Measurements from ENCODE around the gene CORO1C.
"Not testable (repeated sequence)": the region's sequence is repeated elsewhere in the genome, so short reads cannot be mapped to it uniquely, and the experiment has no call there.

CORO1C gene

GRCh38 chr12:108620236-108620879 is 111.0 kb downstream of the CORO1C start:
- Mint-ChIP-seq H3K9me3 (peaks cover 13 to 16% of the 10 kb centered on the region in 2 donors), H3K27me3 (no peaks in the 10 kb centered on the region), H3K36me3 (peaks cover 23 to 25% of the 10 kb centered on the region in 2 donors), H3K4me1 (peaks cover 42 to 57% of the 10 kb centered on the region in 2 donors), H3K27ac (no peak overlapping the region), H3K4me3 (no peak overlapping the region)
- DNase-seq = no peak
- no peak for ATAC-seq (replicated peaks)

GRCh38 chr12:108619369-108620160 is 111.8 kb downstream of the CORO1C start:
- Mint-ChIP-seq H3K4me1 (peaks cover 40 to 51% of the 10 kb centered on the region in 2 donors), H3K36me3 (peaks cover 23 to 25% of the 10 kb centered on the region in 2 donors), H3K27ac (peak overlapping the region; percentile 20), H3K9me3 (peaks cover 13 to 16% of the 10 kb centered on the region in 2 donors), H3K27me3 (no peaks in the 10 kb centered on the region), H3K4me3 (no peak overlapping the region)
- ATAC-seq (replicated peaks) (no peak), DNase-seq (no peak)

GRCh38 chr12:108618953-108619274 is 112.4 kb downstream of the CORO1C start:
- H3K27me3 Mint-ChIP-seq; DNase-seq; ATAC-seq (replicated peaks); H3K27ac Mint-ChIP-seq; H3K4me3 Mint-ChIP-seq: not testable (repeated sequence)
- Mint-ChIP-seq H3K4me1 (peaks cover 45 to 48% of the 10 kb centered on the region in 2 donors), H3K36me3 (peaks cover 22% of the 10 kb centered on the region in 2 donors), H3K9me3 (peaks cover 13 to 16% of the 10 kb centered on the region in 2 donors)

GRCh38 chr12:108618079-108618952 is 113.0 kb downstream of the CORO1C start:
- H3K4me1 Mint-ChIP-seq = peaks cover 50 to 52% of the 10 kb centered on the region in 2 donors
- H3K36me3 Mint-ChIP-seq = peaks cover 16 to 17% of the 10 kb centered on the region in 2 donors
- H3K27ac Mint-ChIP-seq = peak overlapping the region; percentile 60
- DNase-seq (peak; percentile 70), ATAC-seq (replicated peaks) (peak; percentile 54 to 58)
- no peaks in the 10 kb centered on the region for H3K27me3 Mint-ChIP-seq
- no peak overlapping the region for H3K4me3 Mint-ChIP-seq
- peaks cover 8 to 12% of the 10 kb centered on the region in 2 donors for H3K9me3 Mint-ChIP-seq

- Mint-ChIP-seq H3K4me3 (peak overlapping the region; percentile 37 to 57), H3K9me3 (peaks cover 6 to 8% of the 10 kb centered on the region in 2 donors), H3K4me1 (peaks cover 54 to 58% of the 10 kb centered on the region in 2 donors), H3K36me3 (peaks cover 8 to 12% of the 10 kb centered on the region in 2 donors), H3K27ac (peak overlapping the region; percentile 96), H3K27me3 (no peaks in the 10 kb centered on the region)
- DNase-seq (peak; percentile 93), ATAC-seq (replicated peaks) (peak; percentile 92 to 94)
Observed at GRCh38 chr12:108616941-108617858, 114.1 kb downstream of the CORO1C start.

GRCh38 chr12:108616359-108616758 is 115.0 kb downstream of the CORO1C start:
- DNase-seq (no peak), ATAC-seq (replicated peaks) (no peak)
- H3K9me3 Mint-ChIP-seq = peaks cover 6 to 8% of the 10 kb centered on the region in 2 donors
- H3K4me1 Mint-ChIP-seq = peaks cover 58% of the 10 kb centered on the region in 2 donors
- peak overlapping the region; percentile 37 to 57 for H3K4me3 Mint-ChIP-seq
- H3K27me3 Mint-ChIP-seq = no peaks in the 10 kb centered on the region
- H3K36me3 Mint-ChIP-seq = peaks cover 8 to 10% of the 10 kb centered on the region in 2 donors
- peak overlapping the region; percentile 96 for H3K27ac Mint-ChIP-seq

- H3K27ac Mint-ChIP-seq = peak overlapping the region; percentile 96
- H3K4me3 Mint-ChIP-seq = no peak overlapping the region
- H3K36me3 Mint-ChIP-seq = peaks cover 7 to 8% of the 10 kb centered on the region in 2 donors
- H3K27me3 Mint-ChIP-seq = no peaks in the 10 kb centered on the region
- no peak for DNase-seq
- H3K9me3 Mint-ChIP-seq = peaks cover 6 to 8% of the 10 kb centered on the region in 2 donors
- ATAC-seq (replicated peaks) = no peak
- H3K4me1 Mint-ChIP-seq = peaks cover 54 to 55% of the 10 kb centered on the region in 2 donors
Observed at GRCh38 chr12:108615918-108616317, 115.4 kb downstream of the CORO1C start.

GRCh38 chr12:108614639-108615038 is 116.7 kb downstream of the CORO1C start:
- no peak overlapping the region for H3K4me3 Mint-ChIP-seq
- peaks cover 6 to 8% of the 10 kb centered on the region in 2 donors for H3K9me3 Mint-ChIP-seq
- no peaks in the 10 kb centered on the region for H3K27me3 Mint-ChIP-seq
- peaks cover 7 to 8% of the 10 kb centered on the region in 2 donors for H3K36me3 Mint-ChIP-seq
- peak overlapping the region; percentile 57 for H3K27ac Mint-ChIP-seq
- peaks cover 55 to 59% of the 10 kb centered on the region in 2 donors for H3K4me1 Mint-ChIP-seq
- ATAC-seq (replicated peaks) = no peak
- DNase-seq = no peak

GRCh38 chr12:108614041-108614440 is 117.3 kb downstream of the CORO1C start:
- Mint-ChIP-seq H3K9me3 (peaks cover 6 to 8% of the 10 kb centered on the region in 2 donors), H3K4me1 (peaks cover 54 to 59% of the 10 kb centered on the region in 2 donors), H3K27ac (peak overlapping the region; percentile 57), H3K27me3 (no peaks in the 10 kb centered on the region), H3K4me3 (no peak overlapping the region), H3K36me3 (peaks cover 7 to 8% of the 10 kb centered on the region in 2 donors)
- ATAC-seq (replicated peaks) (no peak), DNase-seq (no peak)

GRCh38 chr12:108613548-108613947 is 117.8 kb downstream of the CORO1C start:
- Mint-ChIP-seq H3K27me3 (peaks cover 0 to 4% of the 10 kb centered on the region in 2 donors), H3K36me3 (peaks cover 7 to 8% of the 10 kb centered on the region in 2 donors), H3K27ac (peak overlapping the region; percentile 51), H3K4me3 (peak overlapping the region in 1 of 2 donors; percentile 10), H3K4me1 (peaks cover 52 to 55% of the 10 kb centered on the region in 2 donors), H3K9me3 (peaks cover 6 to 8% of the 10 kb centered on the region in 2 donors)
- DNase-seq (no peak), ATAC-seq (replicated peaks) (no peak)

GRCh38 chr12:108612788-108613282 is 118.5 kb downstream of the CORO1C start:
- DNase-seq (no peak), ATAC-seq (replicated peaks) (no peak)
- Mint-ChIP-seq H3K27ac (no peak overlapping the region), H3K4me1 (peaks cover 48% of the 10 kb centered on the region in 2 donors), H3K4me3 (no peak overlapping the region), H3K36me3 (peaks cover 7 to 8% of the 10 kb centered on the region in 2 donors), H3K9me3 (peaks cover 6 to 8% of the 10 kb centered on the region in 2 donors), H3K27me3 (peaks cover 0 to 10% of the 10 kb centered on the region in 2 donors)

- H3K27ac Mint-ChIP-seq = peak overlapping the region; percentile 59
- peak; percentile 37 to 49 for ATAC-seq (replicated peaks)
Observed at GRCh38 chr12:108611884-108612415, 119.4 kb downstream of the CORO1C start.

More at GRCh38 chr12:108611884-108612415, 119.4 kb downstream of the CORO1C start:
- Mint-ChIP-seq H3K27me3 (peaks cover 0 to 14% of the 10 kb centered on the region in 2 donors), H3K9me3 (peaks cover 4 to 5% of the 10 kb centered on the region in 2 donors), H3K36me3 (peaks cover 7 to 8% of the 10 kb centered on the region in 2 donors), H3K4me1 (peaks cover 40 to 43% of the 10 kb centered on the region in 2 donors), H3K4me3 (no peak overlapping the region)
- DNase-seq = no peak

Data from stimulated activated naive B cell treated with anti-CD40 and anti-IgM and Interleukin-4, amounts not matched to agents 10 μg/mL and 1 μg/mL and 100 μg/mL, for 72 hours (primary cell).